ENCODE results near the gene TAS2R30.

- TF ChIP-seq ZBTB33 (CRISPR knock-in tag; IDR thresholded peaks at IDR 0.05) (no peak), CTCF (IDR thresholded peaks at IDR 0.05 in 2 of 3, conservative IDR thresholded peaks at IDR 0.05 in 1 of 3; ENCODE audit: insufficient read depth in 2 of 3, low read depth in 1 of 3, low read length in 3 of 3) (no peak)
Observed at GRCh38 chr12:11107719-11108118, 26.7 kb downstream of the TAS2R30 start.
